Measurements from ENCODE around the gene CD81. TPM values are rescaled to one million over a fixed set of nuclear protein-coding genes. Genes with fewer than 3 reads are reported as not detected.

Gene CD81
- total RNA-seq, 1 experiment from 2014 or later = 237 TPM

DNA sequence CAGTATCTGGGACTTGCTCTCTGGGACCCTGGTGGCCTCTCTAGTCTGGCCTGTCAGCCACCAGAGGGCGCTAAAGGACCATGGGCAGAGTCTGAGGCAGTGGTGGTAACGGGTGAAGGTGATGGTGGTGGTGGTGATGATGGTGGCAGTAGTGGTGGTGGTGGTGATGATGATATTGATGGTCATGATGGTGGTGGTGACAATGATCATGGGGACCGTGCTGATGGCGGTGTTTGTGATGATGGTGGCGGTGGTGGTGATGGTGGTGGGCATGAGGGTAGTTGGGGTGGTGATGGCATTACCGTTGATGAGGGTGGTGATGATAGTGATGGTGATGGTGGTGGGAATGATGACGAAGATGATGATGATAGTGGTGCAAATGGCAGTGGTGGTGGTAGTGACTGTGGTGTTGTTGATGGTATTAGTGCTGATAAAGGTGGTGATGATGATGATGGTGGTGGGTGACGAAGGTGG lies 51.2 kb downstream of the CD81 start (continued):
- TF ChIP-seq, protein P1, sequence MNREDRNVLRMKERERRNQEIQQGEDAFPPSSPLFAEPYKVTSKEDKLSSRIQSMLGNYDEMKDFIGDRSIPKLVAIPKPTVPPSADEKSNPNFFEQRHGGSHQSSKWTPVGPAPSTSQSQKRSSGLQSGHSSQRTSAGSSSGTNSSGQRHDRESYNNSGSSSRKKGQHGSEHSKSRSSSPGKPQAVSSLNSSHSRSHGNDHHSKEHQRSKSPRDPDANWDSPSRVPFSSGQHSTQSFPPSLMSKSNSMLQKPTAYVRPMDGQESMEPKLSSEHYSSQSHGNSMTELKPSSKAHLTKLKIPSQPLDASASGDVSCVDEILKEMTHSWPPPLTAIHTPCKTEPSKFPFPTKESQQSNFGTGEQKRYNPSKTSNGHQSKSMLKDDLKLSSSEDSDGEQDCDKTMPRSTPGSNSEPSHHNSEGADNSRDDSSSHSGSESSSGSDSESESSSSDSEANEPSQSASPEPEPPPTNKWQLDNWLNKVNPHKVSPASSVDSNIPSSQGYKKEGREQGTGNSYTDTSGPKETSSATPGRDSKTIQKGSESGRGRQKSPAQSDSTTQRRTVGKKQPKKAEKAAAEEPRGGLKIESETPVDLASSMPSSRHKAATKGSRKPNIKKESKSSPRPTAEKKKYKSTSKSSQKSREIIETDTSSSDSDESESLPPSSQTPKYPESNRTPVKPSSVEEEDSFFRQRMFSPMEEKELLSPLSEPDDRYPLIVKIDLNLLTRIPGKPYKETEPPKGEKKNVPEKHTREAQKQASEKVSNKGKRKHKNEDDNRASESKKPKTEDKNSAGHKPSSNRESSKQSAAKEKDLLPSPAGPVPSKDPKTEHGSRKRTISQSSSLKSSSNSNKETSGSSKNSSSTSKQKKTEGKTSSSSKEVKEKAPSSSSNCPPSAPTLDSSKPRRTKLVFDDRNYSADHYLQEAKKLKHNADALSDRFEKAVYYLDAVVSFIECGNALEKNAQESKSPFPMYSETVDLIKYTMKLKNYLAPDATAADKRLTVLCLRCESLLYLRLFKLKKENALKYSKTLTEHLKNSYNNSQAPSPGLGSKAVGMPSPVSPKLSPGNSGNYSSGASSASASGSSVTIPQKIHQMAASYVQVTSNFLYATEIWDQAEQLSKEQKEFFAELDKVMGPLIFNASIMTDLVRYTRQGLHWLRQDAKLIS (CRISPR knock-in tag; IDR thresholded peaks at IDR 0.05; ENCODE audit: borderline replicate concordance) = no peak
- TF ChIP-seq ZNF138 (CRISPR knock-in tag; conservative IDR thresholded peaks at IDR 0.05) = no peak

DNA sequence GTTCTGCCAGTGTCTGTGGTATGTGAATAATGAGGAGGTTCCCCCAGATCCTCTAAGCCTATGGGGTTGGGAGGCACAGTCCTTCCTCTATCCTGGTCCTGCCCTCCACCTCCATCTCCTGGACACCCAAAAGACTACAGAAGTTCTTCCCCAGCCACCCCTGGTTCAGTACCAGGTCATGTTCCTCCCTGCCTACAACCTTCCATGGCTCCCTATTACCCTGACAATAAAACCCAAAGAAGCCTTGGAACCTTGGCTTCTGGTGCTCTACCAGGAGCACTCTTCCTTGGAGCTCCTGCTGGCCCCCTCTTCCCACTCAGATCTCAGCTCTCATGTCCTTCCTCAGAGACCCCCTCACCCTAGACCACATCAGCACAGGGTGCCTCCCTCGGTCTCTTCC lies 54.3 kb downstream of the CD81 start:
- H3K4me3 Mint-ChIP-seq = no peak overlapping the region
- H3K27ac Mint-ChIP-seq = no peak overlapping the region
- no peaks in the 10 kb centered on the region for H3K36me3 Mint-ChIP-seq
- no peaks in the 10 kb centered on the region for H3K9me3 Mint-ChIP-seq
- POLR2A ChIA-PET = no interaction called here
- CTCF ChIA-PET = interaction anchor here (0.9 to 1.0 kb wide), 3 partner anchors 100 to 103 kb away, joined by 3 read pairs; no protein-coding TSS in a partner anchor
- H3K4me1 Mint-ChIP-seq = no peaks in the 10 kb centered on the region
- H3K27me3 Mint-ChIP-seq (ENCODE audit: low read depth) = peaks cover 6% of the 10 kb centered on the region
- ATAC-seq (no peak), DNase-seq (ENCODE audit: low spot score) (no peak)
- TF ChIP-seq, protein P2, sequence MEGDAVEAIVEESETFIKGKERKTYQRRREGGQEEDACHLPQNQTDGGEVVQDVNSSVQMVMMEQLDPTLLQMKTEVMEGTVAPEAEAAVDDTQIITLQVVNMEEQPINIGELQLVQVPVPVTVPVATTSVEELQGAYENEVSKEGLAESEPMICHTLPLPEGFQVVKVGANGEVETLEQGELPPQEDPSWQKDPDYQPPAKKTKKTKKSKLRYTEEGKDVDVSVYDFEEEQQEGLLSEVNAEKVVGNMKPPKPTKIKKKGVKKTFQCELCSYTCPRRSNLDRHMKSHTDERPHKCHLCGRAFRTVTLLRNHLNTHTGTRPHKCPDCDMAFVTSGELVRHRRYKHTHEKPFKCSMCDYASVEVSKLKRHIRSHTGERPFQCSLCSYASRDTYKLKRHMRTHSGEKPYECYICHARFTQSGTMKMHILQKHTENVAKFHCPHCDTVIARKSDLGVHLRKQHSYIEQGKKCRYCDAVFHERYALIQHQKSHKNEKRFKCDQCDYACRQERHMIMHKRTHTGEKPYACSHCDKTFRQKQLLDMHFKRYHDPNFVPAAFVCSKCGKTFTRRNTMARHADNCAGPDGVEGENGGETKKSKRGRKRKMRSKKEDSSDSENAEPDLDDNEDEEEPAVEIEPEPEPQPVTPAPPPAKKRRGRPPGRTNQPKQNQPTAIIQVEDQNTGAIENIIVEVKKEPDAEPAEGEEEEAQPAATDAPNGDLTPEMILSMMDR (IDR thresholded peaks at IDR 0.05) = no peak
- TF ChIP-seq ZNF138 (CRISPR knock-in tag; conservative IDR thresholded peaks at IDR 0.05) (no peak), JAZF1 (CRISPR knock-in tag; IDR thresholded peaks at IDR 0.05) (no peak), RELA (CRISPR knock-in tag; IDR thresholded peaks at IDR 0.05; ENCODE audit: borderline replicate concordance) (no peak), ZNF416 (CRISPR knock-in tag; IDR thresholded peaks at IDR 0.05) (no peak), EMX1 (CRISPR knock-in tag; IDR thresholded peaks at IDR 0.05) (no peak), ZNF317 (CRISPR knock-in tag; IDR thresholded peaks at IDR 0.05; ENCODE audit: borderline replicate concordance, low read depth) (no peak), GTF2I (CRISPR knock-in tag; conservative IDR thresholded peaks at IDR 0.05) (no peak)
- TF ChIP-seq, protein P3, sequence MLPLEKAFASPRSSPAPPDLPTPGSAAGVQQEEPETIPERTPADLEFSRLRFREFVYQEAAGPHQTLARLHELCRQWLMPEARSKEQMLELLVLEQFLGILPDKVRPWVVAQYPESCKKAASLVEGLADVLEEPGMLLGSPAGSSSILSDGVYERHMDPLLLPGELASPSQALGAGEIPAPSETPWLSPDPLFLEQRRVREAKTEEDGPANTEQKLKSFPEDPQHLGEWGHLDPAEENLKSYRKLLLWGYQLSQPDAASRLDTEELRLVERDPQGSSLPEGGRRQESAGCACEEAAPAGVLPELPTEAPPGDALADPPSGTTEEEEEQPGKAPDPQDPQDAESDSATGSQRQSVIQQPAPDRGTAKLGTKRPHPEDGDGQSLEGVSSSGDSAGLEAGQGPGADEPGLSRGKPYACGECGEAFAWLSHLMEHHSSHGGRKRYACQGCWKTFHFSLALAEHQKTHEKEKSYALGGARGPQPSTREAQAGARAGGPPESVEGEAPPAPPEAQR (CRISPR knock-in tag; IDR thresholded peaks at IDR 0.05) = no peak
- TF ChIP-seq, protein P4, sequence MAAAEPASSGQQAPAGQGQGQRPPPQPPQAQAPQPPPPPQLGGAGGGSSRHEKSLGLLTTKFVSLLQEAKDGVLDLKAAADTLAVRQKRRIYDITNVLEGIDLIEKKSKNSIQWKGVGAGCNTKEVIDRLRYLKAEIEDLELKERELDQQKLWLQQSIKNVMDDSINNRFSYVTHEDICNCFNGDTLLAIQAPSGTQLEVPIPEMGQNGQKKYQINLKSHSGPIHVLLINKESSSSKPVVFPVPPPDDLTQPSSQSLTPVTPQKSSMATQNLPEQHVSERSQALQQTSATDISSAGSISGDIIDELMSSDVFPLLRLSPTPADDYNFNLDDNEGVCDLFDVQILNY (CRISPR knock-in tag; IDR thresholded peaks at IDR 0.05) = no peak
- TF ChIP-seq, protein P5, sequence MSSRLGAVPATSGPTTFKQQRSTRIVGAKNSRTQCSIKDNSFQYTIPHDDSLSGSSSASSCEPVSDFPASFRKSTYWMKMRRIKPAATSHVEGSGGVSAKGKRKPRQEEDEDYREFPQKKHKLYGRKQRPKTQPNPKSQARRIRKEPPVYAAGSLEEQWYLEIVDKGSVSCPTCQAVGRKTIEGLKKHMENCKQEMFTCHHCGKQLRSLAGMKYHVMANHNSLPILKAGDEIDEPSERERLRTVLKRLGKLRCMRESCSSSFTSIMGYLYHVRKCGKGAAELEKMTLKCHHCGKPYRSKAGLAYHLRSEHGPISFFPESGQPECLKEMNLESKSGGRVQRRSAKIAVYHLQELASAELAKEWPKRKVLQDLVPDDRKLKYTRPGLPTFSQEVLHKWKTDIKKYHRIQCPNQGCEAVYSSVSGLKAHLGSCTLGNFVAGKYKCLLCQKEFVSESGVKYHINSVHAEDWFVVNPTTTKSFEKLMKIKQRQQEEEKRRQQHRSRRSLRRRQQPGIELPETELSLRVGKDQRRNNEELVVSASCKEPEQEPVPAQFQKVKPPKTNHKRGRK (CRISPR knock-in tag; IDR thresholded peaks at IDR 0.05; ENCODE audit: borderline replicate concordance) = no peak
- TF ChIP-seq, protein P6, sequence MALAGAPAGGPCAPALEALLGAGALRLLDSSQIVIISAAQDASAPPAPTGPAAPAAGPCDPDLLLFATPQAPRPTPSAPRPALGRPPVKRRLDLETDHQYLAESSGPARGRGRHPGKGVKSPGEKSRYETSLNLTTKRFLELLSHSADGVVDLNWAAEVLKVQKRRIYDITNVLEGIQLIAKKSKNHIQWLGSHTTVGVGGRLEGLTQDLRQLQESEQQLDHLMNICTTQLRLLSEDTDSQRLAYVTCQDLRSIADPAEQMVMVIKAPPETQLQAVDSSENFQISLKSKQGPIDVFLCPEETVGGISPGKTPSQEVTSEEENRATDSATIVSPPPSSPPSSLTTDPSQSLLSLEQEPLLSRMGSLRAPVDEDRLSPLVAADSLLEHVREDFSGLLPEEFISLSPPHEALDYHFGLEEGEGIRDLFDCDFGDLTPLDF (CRISPR knock-in tag; IDR thresholded peaks at IDR 0.05) = no peak
- TF ChIP-seq, protein P7, sequence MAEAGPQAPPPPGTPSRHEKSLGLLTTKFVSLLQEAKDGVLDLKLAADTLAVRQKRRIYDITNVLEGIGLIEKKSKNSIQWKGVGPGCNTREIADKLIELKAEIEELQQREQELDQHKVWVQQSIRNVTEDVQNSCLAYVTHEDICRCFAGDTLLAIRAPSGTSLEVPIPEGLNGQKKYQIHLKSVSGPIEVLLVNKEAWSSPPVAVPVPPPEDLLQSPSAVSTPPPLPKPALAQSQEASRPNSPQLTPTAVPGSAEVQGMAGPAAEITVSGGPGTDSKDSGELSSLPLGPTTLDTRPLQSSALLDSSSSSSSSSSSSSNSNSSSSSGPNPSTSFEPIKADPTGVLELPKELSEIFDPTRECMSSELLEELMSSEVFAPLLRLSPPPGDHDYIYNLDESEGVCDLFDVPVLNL (CRISPR knock-in tag; IDR thresholded peaks at IDR 0.05; ENCODE audit: borderline replicate concordance, low read depth) = no peak
- TF ChIP-seq, protein P8, sequence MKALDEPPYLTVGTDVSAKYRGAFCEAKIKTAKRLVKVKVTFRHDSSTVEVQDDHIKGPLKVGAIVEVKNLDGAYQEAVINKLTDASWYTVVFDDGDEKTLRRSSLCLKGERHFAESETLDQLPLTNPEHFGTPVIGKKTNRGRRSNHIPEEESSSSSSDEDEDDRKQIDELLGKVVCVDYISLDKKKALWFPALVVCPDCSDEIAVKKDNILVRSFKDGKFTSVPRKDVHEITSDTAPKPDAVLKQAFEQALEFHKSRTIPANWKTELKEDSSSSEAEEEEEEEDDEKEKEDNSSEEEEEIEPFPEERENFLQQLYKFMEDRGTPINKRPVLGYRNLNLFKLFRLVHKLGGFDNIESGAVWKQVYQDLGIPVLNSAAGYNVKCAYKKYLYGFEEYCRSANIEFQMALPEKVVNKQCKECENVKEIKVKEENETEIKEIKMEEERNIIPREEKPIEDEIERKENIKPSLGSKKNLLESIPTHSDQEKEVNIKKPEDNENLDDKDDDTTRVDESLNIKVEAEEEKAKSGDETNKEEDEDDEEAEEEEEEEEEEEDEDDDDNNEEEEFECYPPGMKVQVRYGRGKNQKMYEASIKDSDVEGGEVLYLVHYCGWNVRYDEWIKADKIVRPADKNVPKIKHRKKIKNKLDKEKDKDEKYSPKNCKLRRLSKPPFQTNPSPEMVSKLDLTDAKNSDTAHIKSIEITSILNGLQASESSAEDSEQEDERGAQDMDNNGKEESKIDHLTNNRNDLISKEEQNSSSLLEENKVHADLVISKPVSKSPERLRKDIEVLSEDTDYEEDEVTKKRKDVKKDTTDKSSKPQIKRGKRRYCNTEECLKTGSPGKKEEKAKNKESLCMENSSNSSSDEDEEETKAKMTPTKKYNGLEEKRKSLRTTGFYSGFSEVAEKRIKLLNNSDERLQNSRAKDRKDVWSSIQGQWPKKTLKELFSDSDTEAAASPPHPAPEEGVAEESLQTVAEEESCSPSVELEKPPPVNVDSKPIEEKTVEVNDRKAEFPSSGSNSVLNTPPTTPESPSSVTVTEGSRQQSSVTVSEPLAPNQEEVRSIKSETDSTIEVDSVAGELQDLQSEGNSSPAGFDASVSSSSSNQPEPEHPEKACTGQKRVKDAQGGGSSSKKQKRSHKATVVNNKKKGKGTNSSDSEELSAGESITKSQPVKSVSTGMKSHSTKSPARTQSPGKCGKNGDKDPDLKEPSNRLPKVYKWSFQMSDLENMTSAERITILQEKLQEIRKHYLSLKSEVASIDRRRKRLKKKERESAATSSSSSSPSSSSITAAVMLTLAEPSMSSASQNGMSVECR (CRISPR knock-in tag; IDR thresholded peaks at IDR 0.05; ENCODE audit: borderline replicate concordance) = no peak

All from WTC11 (cell line).